ENCODE data around the gene TBC1D22A. TPM values are rescaled to one million over a fixed set of nuclear protein-coding genes. Genes with fewer than 3 reads are reported as not detected.

TBC1D22A gene
- total RNA-seq, 1 experiment from 2014 or later = 20.9 TPM

DNA sequence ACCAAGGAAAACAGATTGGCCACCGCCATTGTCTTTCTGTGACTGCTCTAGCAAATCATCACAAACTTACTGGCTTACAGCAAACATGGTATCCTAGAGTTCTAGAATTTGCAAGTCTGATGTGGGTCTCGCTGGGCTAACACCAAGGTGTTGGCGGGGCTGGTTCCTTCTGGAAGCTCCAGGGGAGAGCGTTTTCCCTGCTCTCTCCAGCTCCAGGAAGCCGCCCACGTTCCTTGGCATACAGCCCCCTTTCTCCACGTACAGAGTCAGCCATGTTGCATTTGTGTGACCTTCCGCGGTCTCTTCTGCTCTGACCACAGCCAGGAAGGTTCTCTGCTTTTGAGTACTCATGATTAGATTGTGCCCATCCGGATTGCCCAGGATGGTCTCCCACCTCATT lies 27.5 kb downstream of the TBC1D22A start:
- no TSS peak for BruUV-seq (replicated peaks)
- Histone ChIP-seq H3K27me3 (ENCODE audit: insufficient read depth, low read length) (no peaks in the 10 kb centered on the region), H4K20me1 (ENCODE audit: insufficient read depth) (no peaks in the 10 kb centered on the region), H3K9me2 (ENCODE audit: insufficient read depth) (no peaks in the 10 kb centered on the region), H3K4me3 (replicated peaks in 1 of 2; ENCODE audit: low read depth in 1 of 2, low read length in 2 of 2) (no peak overlapping the region), H3K36me3 (ENCODE audit: control insufficient read depth in 1 of 2, insufficient read depth in 2 of 2, low read length in 2 of 2) (no peaks in the 10 kb centered on the region; a peak in 1 of 4 replicates), H3K4me2 (ENCODE audit: low read length) (no peak overlapping the region), H2AFZ (ENCODE audit: low read depth, low read length, poor library complexity, severe bottlenecking) (no peak overlapping the region), H3K27ac (ENCODE audit: low read depth, low read length) (no peak overlapping the region), H3K4me1 (ENCODE audit: control insufficient read depth in 1 of 2, insufficient read depth in 2 of 2, low read length in 2 of 2) (peaks cover 0 to 4% of the 10 kb centered on the region in 2 experiments; a peak in 1 of 4 replicates), H3K9me3 (ENCODE audit: control insufficient read depth in 1 of 2, insufficient read depth in 1 of 2, low read depth in 1 of 2, low read length in 2 of 2) (peaks cover 0 to 3% of the 10 kb centered on the region in 2 experiments; a peak in 1 of 4 replicates), H3K79me2 (ENCODE audit: insufficient read depth, low read length) (peaks cover 25% of the 10 kb centered on the region), H3K9ac (ENCODE audit: low read length) (no peak overlapping the region)
- ChIA-PET POLR2A (no interaction called here), CTCF (interaction anchor here (0.6 kb wide), 1 partner anchor 16 kb away, joined by 3 read pairs; no protein-coding TSS in a partner anchor), RAD21 (ENCODE audit: low non-redundant PET in 1 of 2, low total read pairs in 2 of 2, uncharacterized antibody in 2 of 2, unreplicated experiment in 2 of 2) (no interaction called here)
- TF ChIP-seq TCF7L2 (IDR thresholded peaks at IDR 0.05; ENCODE audit: borderline replicate concordance, extremely low read depth, insufficient read depth, insufficient read length) (no peak), ELF1 (IDR thresholded peaks at IDR 0.05; ENCODE audit: borderline replicate concordance, low read depth) (no peak), RAD21 (IDR thresholded peaks at IDR 0.05; ENCODE audit: low read depth) (no peak), EZH2phosphoT487 (IDR thresholded peaks at IDR 0.05; ENCODE audit: borderline replicate concordance) (no peak), ZNF274 (IDR thresholded peaks at IDR 0.05; ENCODE audit: low read depth, low read length) (no peak), CBX3 (IDR thresholded peaks at IDR 0.05; ENCODE audit: low read depth) (no peak), YY1 (IDR thresholded peaks at IDR 0.05; ENCODE audit: extremely low read depth, insufficient replicate concordance, low read depth, low read length) (no peak), POLR2A (IDR thresholded peaks at IDR 0.05; ENCODE audit: borderline replicate concordance, extremely low read depth, insufficient read depth, insufficient read length) (no peak), CEBPB (IDR thresholded peaks at IDR 0.05; ENCODE audit: low read depth) (no peak), ZFX (IDR thresholded peaks at IDR 0.05) (no peak), SRF (IDR thresholded peaks at IDR 0.05; ENCODE audit: low read depth) (no peak), SIN3A (IDR thresholded peaks at IDR 0.05; ENCODE audit: low read depth) (no peak), SP1 (IDR thresholded peaks at IDR 0.05; ENCODE audit: low read depth) (no peak), JUND (IDR thresholded peaks at IDR 0.05) (no peak), EGR1 (IDR thresholded peaks at IDR 0.05; ENCODE audit: low read depth) (no peak), POLR2AphosphoS5 (IDR thresholded peaks at IDR 0.05; ENCODE audit: low read depth, low read length) (no peak)
- TF ChIP-seq, protein P1, sequence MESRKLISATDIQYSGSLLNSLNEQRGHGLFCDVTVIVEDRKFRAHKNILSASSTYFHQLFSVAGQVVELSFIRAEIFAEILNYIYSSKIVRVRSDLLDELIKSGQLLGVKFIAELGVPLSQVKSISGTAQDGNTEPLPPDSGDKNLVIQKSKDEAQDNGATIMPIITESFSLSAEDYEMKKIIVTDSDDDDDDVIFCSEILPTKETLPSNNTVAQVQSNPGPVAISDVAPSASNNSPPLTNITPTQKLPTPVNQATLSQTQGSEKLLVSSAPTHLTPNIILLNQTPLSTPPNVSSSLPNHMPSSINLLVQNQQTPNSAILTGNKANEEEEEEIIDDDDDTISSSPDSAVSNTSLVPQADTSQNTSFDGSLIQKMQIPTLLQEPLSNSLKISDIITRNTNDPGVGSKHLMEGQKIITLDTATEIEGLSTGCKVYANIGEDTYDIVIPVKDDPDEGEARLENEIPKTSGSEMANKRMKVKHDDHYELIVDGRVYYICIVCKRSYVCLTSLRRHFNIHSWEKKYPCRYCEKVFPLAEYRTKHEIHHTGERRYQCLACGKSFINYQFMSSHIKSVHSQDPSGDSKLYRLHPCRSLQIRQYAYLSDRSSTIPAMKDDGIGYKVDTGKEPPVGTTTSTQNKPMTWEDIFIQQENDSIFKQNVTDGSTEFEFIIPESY (IDR thresholded peaks at IDR 0.05; ENCODE audit: extremely low read depth, insufficient replicate concordance, low read length) = no peak
- TF ChIP-seq, protein P2, sequence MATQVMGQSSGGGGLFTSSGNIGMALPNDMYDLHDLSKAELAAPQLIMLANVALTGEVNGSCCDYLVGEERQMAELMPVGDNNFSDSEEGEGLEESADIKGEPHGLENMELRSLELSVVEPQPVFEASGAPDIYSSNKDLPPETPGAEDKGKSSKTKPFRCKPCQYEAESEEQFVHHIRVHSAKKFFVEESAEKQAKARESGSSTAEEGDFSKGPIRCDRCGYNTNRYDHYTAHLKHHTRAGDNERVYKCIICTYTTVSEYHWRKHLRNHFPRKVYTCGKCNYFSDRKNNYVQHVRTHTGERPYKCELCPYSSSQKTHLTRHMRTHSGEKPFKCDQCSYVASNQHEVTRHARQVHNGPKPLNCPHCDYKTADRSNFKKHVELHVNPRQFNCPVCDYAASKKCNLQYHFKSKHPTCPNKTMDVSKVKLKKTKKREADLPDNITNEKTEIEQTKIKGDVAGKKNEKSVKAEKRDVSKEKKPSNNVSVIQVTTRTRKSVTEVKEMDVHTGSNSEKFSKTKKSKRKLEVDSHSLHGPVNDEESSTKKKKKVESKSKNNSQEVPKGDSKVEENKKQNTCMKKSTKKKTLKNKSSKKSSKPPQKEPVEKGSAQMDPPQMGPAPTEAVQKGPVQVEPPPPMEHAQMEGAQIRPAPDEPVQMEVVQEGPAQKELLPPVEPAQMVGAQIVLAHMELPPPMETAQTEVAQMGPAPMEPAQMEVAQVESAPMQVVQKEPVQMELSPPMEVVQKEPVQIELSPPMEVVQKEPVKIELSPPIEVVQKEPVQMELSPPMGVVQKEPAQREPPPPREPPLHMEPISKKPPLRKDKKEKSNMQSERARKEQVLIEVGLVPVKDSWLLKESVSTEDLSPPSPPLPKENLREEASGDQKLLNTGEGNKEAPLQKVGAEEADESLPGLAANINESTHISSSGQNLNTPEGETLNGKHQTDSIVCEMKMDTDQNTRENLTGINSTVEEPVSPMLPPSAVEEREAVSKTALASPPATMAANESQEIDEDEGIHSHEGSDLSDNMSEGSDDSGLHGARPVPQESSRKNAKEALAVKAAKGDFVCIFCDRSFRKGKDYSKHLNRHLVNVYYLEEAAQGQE (IDR thresholded peaks at IDR 0.05; ENCODE audit: low read depth) = no peak
- TF ChIP-seq, protein P3, sequence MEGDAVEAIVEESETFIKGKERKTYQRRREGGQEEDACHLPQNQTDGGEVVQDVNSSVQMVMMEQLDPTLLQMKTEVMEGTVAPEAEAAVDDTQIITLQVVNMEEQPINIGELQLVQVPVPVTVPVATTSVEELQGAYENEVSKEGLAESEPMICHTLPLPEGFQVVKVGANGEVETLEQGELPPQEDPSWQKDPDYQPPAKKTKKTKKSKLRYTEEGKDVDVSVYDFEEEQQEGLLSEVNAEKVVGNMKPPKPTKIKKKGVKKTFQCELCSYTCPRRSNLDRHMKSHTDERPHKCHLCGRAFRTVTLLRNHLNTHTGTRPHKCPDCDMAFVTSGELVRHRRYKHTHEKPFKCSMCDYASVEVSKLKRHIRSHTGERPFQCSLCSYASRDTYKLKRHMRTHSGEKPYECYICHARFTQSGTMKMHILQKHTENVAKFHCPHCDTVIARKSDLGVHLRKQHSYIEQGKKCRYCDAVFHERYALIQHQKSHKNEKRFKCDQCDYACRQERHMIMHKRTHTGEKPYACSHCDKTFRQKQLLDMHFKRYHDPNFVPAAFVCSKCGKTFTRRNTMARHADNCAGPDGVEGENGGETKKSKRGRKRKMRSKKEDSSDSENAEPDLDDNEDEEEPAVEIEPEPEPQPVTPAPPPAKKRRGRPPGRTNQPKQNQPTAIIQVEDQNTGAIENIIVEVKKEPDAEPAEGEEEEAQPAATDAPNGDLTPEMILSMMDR (IDR thresholded peaks at IDR 0.05 in 2 of 3, conservative IDR thresholded peaks at IDR 0.05 in 1 of 3; ENCODE audit: borderline replicate concordance in 1 of 3, insufficient read depth in 1 of 3, low read depth in 2 of 3, low read length in 2 of 3) = no peak
- intact Hi-C loops (cut with micrococcal nuclease) = loop anchor here (10.0 kb wide), 1 partner anchor 1045 kb away; no protein-coding TSS in a partner anchor
- ATAC-seq (no peak), DNase-seq (ENCODE audit: low read depth, low spot score) (no peak)
